Ishikawa (cell line): ENCODE data around the gene ESCO1.

ENCODE experiments used
- CEBPB ChIP-seq: IDR thresholded peaks from 2 replicates; pipeline ENCODE4 v1.6.1; 2012
- CREB1 ChIP-seq: IDR thresholded peaks from 2 replicates; pipeline ENCODE4 v1.6.1; 2012; ENCODE audit warnings: low read depth
- EGR1 ChIP-seq: IDR thresholded peaks from 2 replicates; pipeline ENCODE4 v1.6.1; 2012
- EP300 ChIP-seq: IDR thresholded peaks from 2 replicates; pipeline ENCODE4 v1.6.1; 2012; ENCODE audit warnings: borderline replicate concordance
- FOXM1 ChIP-seq: IDR thresholded peaks from 2 replicates; pipeline ENCODE4 v1.6.1; 2012; ENCODE audit warnings: low read depth, borderline replicate concordance
- MAX ChIP-seq: IDR thresholded peaks from 2 replicates; pipeline ENCODE4 v1.6.1; 2012
- NFIC ChIP-seq: IDR thresholded peaks from 2 replicates; pipeline ENCODE4 v1.6.1; 2012
- RAD21 ChIP-seq: IDR thresholded peaks from 2 replicates; pipeline ENCODE4 v1.6.1; 2012; ENCODE audit warnings: low read depth
- REST ChIP-seq: IDR thresholded peaks from 2 replicates; pipeline ENCODE4 v1.6.1; 2012; ENCODE audit warnings: low read depth, mild to moderate bottlenecking
- TAF1 ChIP-seq: IDR thresholded peaks from 2 replicates; pipeline ENCODE4 v1.6.1; 2012; ENCODE audit warnings: low read depth, mild to moderate bottlenecking
- TCF12 ChIP-seq: IDR thresholded peaks from 2 replicates; pipeline ENCODE4 v1.6.1; 2012; ENCODE audit warnings: low read depth
- TEAD4 ChIP-seq: IDR thresholded peaks from 2 replicates; pipeline ENCODE4 v1.6.1; 2012
- USF1 ChIP-seq: IDR thresholded peaks from 2 replicates; pipeline ENCODE4 v1.6.1; 2012
- YY1 ChIP-seq: IDR thresholded peaks from 2 replicates; pipeline ENCODE4 v1.6.1; 2012; ENCODE audit warnings: low read depth

- TF ChIP-seq CREB1 (no peak), TEAD4 (no peak), CEBPB (no peak), TAF1 (no peak), FOXM1 (no peak), RAD21 (no peak), EP300 (no peak), MAX (no peak), REST (no peak), YY1 (no peak), USF1 (no peak), EGR1 (no peak), TCF12 (no peak), NFIC (no peak)
Observed at GRCh38 chr18:21604671-21605070, 4.2 kb upstream of the ESCO1 start.
